HG03354 (cell line): ENCODE measurements around the gene ZNF653.
"Not testable (repeated sequence)": the region's sequence is repeated elsewhere in the genome, so short reads cannot be mapped to it uniquely, and the experiment has no call there.

ENCODE experiments used
- ATAC-seq: cut with Tn5 transposase; IDR thresholded peaks from one replicate; pipeline ENCODE4 v1.9.1; 2021; ENCODE audit warnings: mild to moderate bottlenecking; ENCODE audit not compliant: unreplicated experiment, poor library complexity, severe bottlenecking

The ZNF653 gene

DNA sequence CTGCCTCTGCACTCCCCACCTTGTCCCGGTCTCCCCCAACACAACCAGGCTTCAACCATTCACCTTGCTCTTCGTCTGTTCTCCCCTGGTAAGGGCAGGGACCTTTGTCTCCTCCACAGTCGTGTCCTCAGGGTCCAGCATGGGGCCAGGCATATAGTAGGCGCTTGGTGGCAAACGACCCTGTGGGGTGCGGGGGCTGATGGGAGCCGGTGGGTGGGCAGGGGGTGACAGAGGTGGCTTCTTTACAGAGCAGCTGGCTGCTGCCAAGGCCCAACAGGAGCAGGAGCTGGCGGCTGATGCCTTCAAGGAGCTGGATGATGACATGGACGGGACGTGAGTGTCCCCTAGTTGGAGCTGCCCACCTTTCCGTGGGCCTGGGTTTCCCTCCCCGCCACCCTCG, 60.5 kb downstream of the ZNF653 start:
- no peak for ATAC-seq

DNA sequence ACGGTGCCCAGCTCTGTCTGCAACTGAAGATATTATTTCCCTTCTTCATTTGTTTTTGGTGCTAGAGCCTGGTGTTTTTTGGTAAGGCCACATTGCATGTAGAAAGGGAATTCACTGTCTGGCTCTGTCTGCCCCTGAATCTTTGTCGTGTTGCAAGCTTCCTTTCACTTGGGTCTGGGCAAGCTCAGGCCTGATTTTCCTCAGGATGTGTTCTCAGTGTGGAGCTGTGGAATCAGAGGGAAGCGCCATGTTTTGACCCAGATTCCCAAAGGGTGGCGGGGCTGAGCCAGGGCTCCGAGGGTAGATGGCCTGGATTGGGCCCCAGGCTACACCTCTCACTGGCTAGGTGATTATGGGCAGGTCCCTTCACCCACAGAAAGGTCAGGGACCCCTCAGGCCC, 61.6 kb downstream of the ZNF653 start:
- ATAC-seq: no peak

DNA sequence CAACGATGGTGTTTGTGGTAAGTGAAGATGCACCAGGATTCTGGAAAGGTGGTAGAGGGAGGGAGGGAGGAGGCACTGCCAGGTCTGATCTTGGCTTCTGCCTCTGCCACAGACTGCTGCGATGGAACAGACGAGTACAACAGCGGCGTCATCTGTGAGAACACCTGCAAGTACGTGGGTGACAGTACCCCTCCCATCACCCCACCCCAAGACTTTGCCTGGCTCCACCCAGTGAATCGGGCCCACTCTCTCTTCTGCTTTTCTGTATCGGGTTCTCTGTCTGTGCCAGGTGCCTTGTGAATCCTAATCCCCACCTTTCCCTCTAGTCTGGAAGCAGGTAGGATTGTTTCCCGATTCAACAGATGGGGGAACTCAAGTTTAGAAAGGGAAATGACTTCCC, 67.7 kb downstream of the ZNF653 start:
- ATAC-seq: no peak

DNA sequence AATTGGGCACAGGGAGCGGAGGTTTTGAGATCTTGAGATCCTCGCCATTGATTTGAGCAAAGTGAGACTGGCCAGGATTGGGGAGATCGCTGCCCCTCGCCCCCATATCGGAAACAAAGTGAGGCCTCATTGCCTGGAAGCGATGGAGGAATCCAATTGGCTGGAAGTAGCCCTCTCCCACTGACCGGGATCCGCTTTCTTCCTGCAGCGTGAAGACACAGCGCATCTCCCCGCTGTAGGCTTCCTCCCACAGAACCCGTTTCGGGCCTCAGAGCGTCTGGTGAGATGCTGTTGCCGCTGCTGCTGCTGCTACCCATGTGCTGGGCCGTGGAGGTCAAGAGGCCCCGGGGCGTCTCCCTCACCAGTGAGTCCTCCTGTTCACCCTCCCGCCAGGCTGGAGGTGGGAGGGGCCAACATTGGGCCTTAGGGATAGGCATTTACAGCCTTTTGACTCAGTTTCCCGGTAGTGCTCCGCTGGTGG, 69.8 kb downstream of the ZNF653 start:
- no peak for ATAC-seq

DNA sequence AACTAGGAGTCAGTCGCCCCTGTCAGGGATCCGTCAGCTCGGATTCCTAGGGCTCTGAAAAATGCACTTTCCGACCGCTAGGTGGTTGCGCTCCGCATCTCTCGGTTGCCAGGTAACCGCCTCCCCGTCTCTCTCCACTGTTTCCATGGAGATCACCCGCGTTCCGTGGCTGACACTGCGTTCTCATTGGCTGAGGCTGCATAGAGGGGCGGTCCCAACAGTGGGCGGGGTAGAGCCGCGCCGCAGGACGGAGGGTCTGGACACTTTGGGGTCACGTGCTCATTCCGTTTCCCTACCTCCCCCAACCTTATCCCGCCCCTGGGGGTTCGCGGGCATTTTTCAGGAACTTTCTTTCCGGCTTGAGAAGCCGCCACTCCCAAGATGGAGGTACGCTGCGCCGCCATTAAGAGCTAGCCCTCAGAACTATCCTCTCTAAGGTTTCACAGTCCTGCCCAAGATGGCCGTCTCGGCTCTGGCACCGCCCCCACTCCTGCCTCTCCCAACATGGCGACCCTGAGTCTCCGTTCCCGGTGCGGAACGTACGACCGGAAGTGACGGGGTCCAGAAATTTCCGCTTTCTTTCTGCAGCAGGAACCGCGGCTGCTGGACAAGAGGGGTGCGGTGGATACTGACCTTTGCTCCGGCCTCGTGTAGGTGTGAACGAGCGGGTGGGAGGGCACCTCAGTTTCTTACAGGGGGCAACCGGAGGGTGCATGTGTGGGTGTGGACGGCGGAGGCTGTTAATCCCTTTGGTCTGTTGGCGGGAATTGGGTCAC, 70.4 kb downstream of the ZNF653 start, which contains the start of the genes ODAD3 and PRKCSH:
Gene ODAD3 (minus strand): TSS at position 65 of the 776 bp plus-strand sequence. CDS start 105 bp downstream, outside the sequence.
Gene PRKCSH (plus strand): TSS at position 579 of the 776 bp plus-strand sequence. CDS start 483 bp downstream, outside the sequence.
- peak; percentile 90 for ATAC-seq

DNA sequence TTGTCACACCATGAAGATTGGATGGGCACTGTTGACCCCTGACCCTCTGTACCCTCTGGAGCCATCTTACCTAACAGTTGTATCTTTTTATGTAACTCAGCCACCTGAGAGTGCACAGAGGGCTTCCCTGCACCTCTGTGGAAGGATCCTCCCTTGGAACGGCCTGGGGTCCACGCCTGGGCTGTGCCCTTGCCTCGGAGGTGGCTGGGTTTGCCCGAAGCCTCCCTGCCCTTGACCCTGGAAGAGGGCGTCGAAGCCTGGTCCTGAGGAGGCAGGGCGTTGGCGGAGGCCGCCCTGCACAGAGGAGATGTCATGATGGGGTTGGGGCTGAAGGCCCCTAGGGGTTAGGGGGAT, 71.0 kb downstream of the ZNF653 start:
- ATAC-seq: peak; percentile 20

DNA sequence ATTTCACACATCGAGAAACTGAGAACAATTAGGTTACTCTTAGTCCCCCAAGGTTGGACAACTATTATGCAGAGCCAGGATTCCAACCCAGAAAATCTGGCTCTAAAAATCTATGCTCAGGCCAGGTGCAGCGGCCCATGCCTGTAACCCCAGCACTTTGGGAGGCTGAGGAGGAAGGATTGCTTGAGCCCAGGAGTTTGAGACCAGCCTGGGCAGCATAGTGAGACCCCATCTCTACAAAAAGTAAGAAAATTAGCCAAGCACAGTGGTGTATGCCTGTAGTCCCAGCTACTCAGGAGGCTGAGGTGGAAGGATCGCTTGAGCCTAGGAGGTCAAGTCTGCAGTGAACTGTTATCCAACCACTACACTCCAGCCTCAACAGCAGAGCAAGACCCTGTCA, 72.1 kb downstream of the ZNF653 start:
- ATAC-seq: not testable (repeated sequence)
